Left renal pelvis (tissue), 4 donors: ENCODE measurements around the gene CSHL1. TPM values are rescaled to one million over a fixed set of nuclear protein-coding genes. Genes with fewer than 3 reads are reported as not detected.

Source experiments
- polyA plus RNA-seq, 4 donors: library from polyadenylated mRNA; unstranded; fragments of 120-200 nt; gene quantifications; one replicate each; pipeline ENCODE4 v1.2.1, GENCODE V29; 2013; ENCODE audit not compliant: insufficient read length in 4 of 4

Gene CSHL1
- polyA plus RNA-seq, 4 donors: not detected

Other genes with a start within 250 kb of the CSHL1 start
- gene LIMD2, start 211.1 kb downstream of the CSHL1 start, polyA plus RNA-seq: 10 to 100 TPM; 20.0 to 37.0 (median 23.2) TPM
- gene STRADA, start 169.5 kb downstream of the CSHL1 start, polyA plus RNA-seq: 10 to 100 TPM; 36.6 to 73.5 (median 44.7) TPM
- gene CCDC47, start 137.7 kb downstream of the CSHL1 start, polyA plus RNA-seq: 100 to 1,000 TPM in 2 of 4 donors, 10 to 100 TPM in 2; 60.3 to 120 (median 105) TPM
- 100 to 1,000 TPM; 155 to 200 (median 186) TPM for gene DDX42, start 137.1 kb downstream of the CSHL1 start, polyA plus RNA-seq
- gene PSMC5, start 83.8 kb downstream of the CSHL1 start, polyA plus RNA-seq: 100 to 1,000 TPM; 122 to 197 (median 173) TPM
- 10 to 100 TPM; 40.5 to 83.2 (median 59.9) TPM for gene FTSJ3, start 83.6 kb downstream of the CSHL1 start, polyA plus RNA-seq
- 10 to 100 TPM; 42.7 to 61.0 (median 55.5) TPM for gene SMARCD2, start 68.6 kb downstream of the CSHL1 start, polyA plus RNA-seq
- gene CSH2, start 37.6 kb downstream of the CSHL1 start, polyA plus RNA-seq: under 1 TPM in 2 of 4 donors, not detected in 2; 0.17 to 0.90 TPM
- gene GH2, start 29.3 kb downstream of the CSHL1 start, polyA plus RNA-seq: not detected
- gene CSH1, start 14.7 kb downstream of the CSHL1 start, polyA plus RNA-seq: 1 to 10 TPM in 1 of 4 donors, not detected in 3; 2.7 TPM
- not detected for gene GH1, start 7.6 kb upstream of the CSHL1 start, polyA plus RNA-seq
- gene CD79B, start 21.1 kb upstream of the CSHL1 start, polyA plus RNA-seq: 1 to 10 TPM; 1.2 to 3.5 (median 2.7) TPM
- 1 to 10 TPM in 2 of 4 donors, under 1 TPM in 2; 0.67 to 1.5 (median 1.1) TPM for gene SCN4A, start 61.7 kb upstream of the CSHL1 start, polyA plus RNA-seq
- gene PRR29, start 87.1 kb upstream of the CSHL1 start, polyA plus RNA-seq: 1 to 10 TPM; 1.2 to 3.9 (median 3.1) TPM
- 10 to 100 TPM; 21.7 to 27.7 (median 26.7) TPM for gene ICAM2, start 109.4 kb upstream of the CSHL1 start, polyA plus RNA-seq
- gene ERN1, start 218.9 kb upstream of the CSHL1 start, polyA plus RNA-seq: 1 to 10 TPM; 8.0 to 9.5 (median 9.0) TPM